Caco-2 (cell line): ENCODE results near the gene CASTOR1. TPM values are rescaled to one million over a fixed set of nuclear protein-coding genes. Genes with fewer than 3 reads are reported as not detected.
"Not testable (repeated sequence)": the region's sequence is repeated elsewhere in the genome, so short reads cannot be mapped to it uniquely, and the experiment has no call there.

Experiments used
- Bru-seq: library from RNA; stranded (reverse); fragments of 400-500 nt; gene quantifications from one replicate; lab custom pipeline; 2021; lab: Mats Ljungman, UMichigan
- BruChase-seq, 2 experiments: library from RNA; stranded (reverse); fragments of 400-500 nt; gene quantifications; one replicate each; lab custom pipeline; 2021; lab: Mats Ljungman, UMichigan
- BruUV-seq: library from RNA; stranded (reverse); fragments of 400-500 nt; replicated peaks from 2 replicates; lab custom pipeline; 2021; lab: Mats Ljungman, UMichigan
- CTCF ChIA-PET: fragments of 300-600 bp; sonication (Branson Sonifier 250); formaldehyde crosslinking; loops from one replicate; lab custom pipeline; 2022; ENCODE audit warnings: antibody characterized with exemption; lab: Charles Lee
- POLR2A ChIA-PET: fragments of 300-600 bp; sonication (Branson Sonifier 250); formaldehyde crosslinking; loops from one replicate; lab custom pipeline; 2022; ENCODE audit warnings: antibody characterized with exemption; lab: Charles Lee
- DNase-seq, 2 experiments: peaks; one replicate each; pipeline versions ENCODE4 v3.0.0 to v3.0.0-alpha.2; 2020 to 2022
- H3K27me3 ChIP-seq: replicated peaks from 2 replicates; pipeline ENCODE4 v1.6.0; 2011; ENCODE audit warnings: low read length; ENCODE audit not compliant: control insufficient read depth, insufficient read depth
- H3K36me3 ChIP-seq: 2 replicates; pipeline ENCODE4 v1.5.1; 2011; ENCODE audit warnings: low read length; ENCODE audit not compliant: control insufficient read depth, insufficient read depth
- H3K4me1 ChIP-seq: fragments of 250-450 bp; sonication (Bioruptor Pico); 2 replicates; pipeline ENCODE4 v1.5.1; 2020; ENCODE audit warnings: mild to moderate bottlenecking
- H3K4me3 ChIP-seq: 2 replicates; pipeline ENCODE4 v1.5.1; 2011; ENCODE audit warnings: low read depth, mild to moderate bottlenecking, control low read depth, low read length
- H3K9me3 ChIP-seq: fragments of 250-450 bp; sonication (Bioruptor Pico); 2 replicates; pipeline ENCODE4 v1.5.1; 2020; ENCODE audit warnings: mild to moderate bottlenecking, moderate library complexity
- H3K27ac Mint-ChIP-seq: one replicate; pipeline ENCODE4 v1.8.0; 2022; ENCODE audit warnings: mixed read lengths; ENCODE audit not compliant: unreplicated experiment
- H3K27me3 Mint-ChIP-seq: one replicate; pipeline ENCODE4 v1.8.0; 2022; ENCODE audit warnings: mixed read lengths; ENCODE audit not compliant: insufficient read depth, unreplicated experiment
- H3K36me3 Mint-ChIP-seq: one replicate; pipeline ENCODE4 v1.8.0; 2022; ENCODE audit warnings: mild to moderate bottlenecking, mixed read lengths; ENCODE audit not compliant: insufficient read depth, unreplicated experiment
- H3K4me1 Mint-ChIP-seq: one replicate; pipeline ENCODE4 v1.8.0; 2022; ENCODE audit warnings: low read depth, mixed read lengths; ENCODE audit not compliant: unreplicated experiment
- H3K4me3 Mint-ChIP-seq: one replicate; pipeline ENCODE4 v1.8.0; 2022; ENCODE audit warnings: mild to moderate bottlenecking, moderate library complexity, mixed read lengths; ENCODE audit not compliant: unreplicated experiment
- H3K9me3 Mint-ChIP-seq: one replicate; pipeline ENCODE4 v1.8.0; 2022; ENCODE audit warnings: mixed read lengths; ENCODE audit not compliant: unreplicated experiment
- CTCF ChIP-seq, 2 experiments: fragments of 200-600 bp in 1 of 2; IDR thresholded peaks; 1 replicate in 1 of 2; 2 replicates in 1 of 2; pipeline versions ENCODE4 v1.5.1 to v1.8.0; 2011 to 2022; ENCODE audit warnings: antibody characterized with exemption in 1 of 2, control low read depth in 1 of 2, inconsistent platforms in 1 of 2, low read depth in 1 of 2, low read length in 1 of 2, mild to moderate bottlenecking in 1 of 2, moderate library complexity in 1 of 2; ENCODE audit not compliant: insufficient read depth in 1 of 2, severe bottlenecking in 1 of 2, unreplicated experiment in 1 of 2
- intact Hi-C: fragments of 100-400 bp; cut with micrococcal nuclease; formaldehyde crosslinking; loops from one replicate; pipeline ENCODE4 v1.10.0; 2022; ENCODE audit not compliant: unreplicated experiment
- long read RNA-seq: library from polyadenylated mRNA; stranded (forward); transcript quantifications from one replicate; pipeline ENCODE4 v2.0.0, GENCODE V29; 2022
- total RNA-seq: library from RNA; stranded (reverse); gene quantifications from 2 replicates; pipeline ENCODE4 v1.2.3, GENCODE V29; 2022

Gene CASTOR1
- total RNA-seq (6.3 and 7.4 TPM in 2 replicates), Bru-seq, nascent RNA (percentile 39 among the genes with signal in this experiment), BruChase-seq, experiment 1, labeled RNA remaining after a 2-hour chase (percentile 41 among the genes with signal in this experiment), BruChase-seq, experiment 2, labeled RNA remaining after a 6-hour chase (percentile 43 among the genes with signal in this experiment)
- long read RNA-seq, transcript CASTOR1-202 (9 exons, 1,623 nt): major isoform, 9 of 14 reads
- long read RNA-seq, partial matches to known transcripts: 0 of 14 reads
- long read RNA-seq, other reads (novel, unspliced or antisense): 5 of 14 reads

GRCh38 chr22:30289141-30289979 lies at the start of gene CASTOR1:
CASTOR1 (minus strand) TSS chr22:30289505; CDS start chr22:30289497, 8 bp downstream.
- POLR2A ChIA-PET: interaction anchor here (0.7 to 1.4 kb wide), 4 partner anchors 9 to 67 kb away, joined by 3 to 10 read pairs (median 4); partner anchors contain the start of genes CCDC157, SF3A1 and TBC1D10A
- Histone ChIP-seq H3K36me3 (no peaks in the 10 kb centered on the region), H3K27me3 (no peaks in the 10 kb centered on the region), H3K9me3 (no peaks in the 10 kb centered on the region), H3K4me1 (peaks cover 4% of the 10 kb centered on the region), H3K4me3 (peak within 1 kb of the TSS; percentile 80)
- Mint-ChIP-seq H3K4me3 (peak within 1 kb of the TSS; percentile 81), H3K4me1 (peaks cover 11% of the 10 kb centered on the region), H3K27ac (peak within 1 kb of the TSS; percentile 77), H3K9me3 (no peaks in the 10 kb centered on the region), H3K27me3 (no peaks in the 10 kb centered on the region), H3K36me3 (peaks cover 5% of the 10 kb centered on the region)
- intact Hi-C loops: loop anchor here (1.0 to 10.0 kb wide), 5 partner anchors 9 to 195 kb away; partner anchors contain the start of gene RNF215
- no TSS peak for BruUV-seq
- CTCF ChIA-PET: interaction anchor here (0.6 to 4.4 kb wide), 11 partner anchors 9 to 182 kb away, joined by 3 to 106 read pairs (median 7); partner anchors contain the start of genes RNF215, SEC14L2 and TBC1D10A
- TF ChIP-seq CTCF (IDR thresholded peaks at IDR 0.05; ENCODE audit: insufficient read depth in 1 of 2, low read depth in 1 of 2, low read length in 1 of 2, severe bottlenecking in 1 of 2, unreplicated experiment in 1 of 2): no peak
- DNase-seq: peak; percentile 98

GRCh38 chr22:30338802-30339201 lies 49.5 kb upstream of the CASTOR1 start:
- Mint-ChIP-seq H3K9me3 (no peaks in the 10 kb centered on the region), H3K27ac (no peak overlapping the region), H3K4me1 (no peaks in the 10 kb centered on the region), H3K36me3 (peaks cover 92% of the 10 kb centered on the region), H3K4me3 (no peak overlapping the region), H3K27me3 (no peaks in the 10 kb centered on the region)
- Histone ChIP-seq H3K4me1 (no peaks in the 10 kb centered on the region), H3K4me3 (no peak overlapping the region), H3K36me3 (peaks cover 6% of the 10 kb centered on the region), H3K27me3 (no peaks in the 10 kb centered on the region), H3K9me3 (no peaks in the 10 kb centered on the region)
- no peak for TF ChIP-seq CTCF (IDR thresholded peaks at IDR 0.05; ENCODE audit: insufficient read depth in 1 of 2, low read depth in 1 of 2, low read length in 1 of 2, severe bottlenecking in 1 of 2, unreplicated experiment in 1 of 2)
- ChIA-PET CTCF (interaction anchor here (0.5 kb wide), 1 partner anchor 11 kb away, joined by 3 read pairs; no protein-coding TSS in a partner anchor), POLR2A (no interaction called here)
- no TSS peak for BruUV-seq
- DNase-seq: no peak
- intact Hi-C loops: no loop called here

DNA sequence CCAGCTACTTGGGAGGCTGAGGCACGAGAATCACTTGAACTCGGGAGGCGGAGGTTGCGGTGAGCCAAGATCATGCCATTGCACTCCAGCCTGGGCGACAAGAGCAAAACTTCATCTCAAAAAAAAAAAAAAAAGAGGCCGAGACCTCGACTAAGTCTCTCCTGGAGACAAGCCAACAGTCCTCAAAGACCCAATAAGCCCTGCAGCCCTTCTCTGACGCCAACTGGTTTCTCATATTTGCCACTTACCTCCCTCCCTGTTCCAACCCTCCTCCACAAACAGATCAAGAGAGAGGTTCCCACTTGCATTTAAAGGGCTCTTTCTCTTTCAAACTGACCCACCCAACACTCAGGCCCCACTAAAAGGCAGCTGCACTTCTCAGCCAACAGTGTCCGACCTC lies 49.0 kb upstream of the CASTOR1 start:
- H3K27me3 Mint-ChIP-seq, H3K4me3 ChIP-seq, H3K36me3 ChIP-seq, POLR2A ChIA-PET, H3K9me3 Mint-ChIP-seq, H3K4me3 Mint-ChIP-seq, H3K27me3 ChIP-seq, H3K27ac Mint-ChIP-seq, H3K9me3 ChIP-seq, DNase-seq, BruUV-seq, H3K4me1 Mint-ChIP-seq, intact Hi-C loops, H3K4me1 ChIP-seq: not testable (repeated sequence)
- CTCF ChIA-PET: interaction anchor here (0.5 kb wide), 1 partner anchor 11 kb away, joined by 3 read pairs; no protein-coding TSS in a partner anchor
- peaks cover 90% of the 10 kb centered on the region for H3K36me3 Mint-ChIP-seq
